Testis (tissue), 3 donors: ENCODE data around the gene GSK3A. TPM values are rescaled to one million over a fixed set of nuclear protein-coding genes. Genes with fewer than 3 reads are reported as not detected.
A peak's percentile ranks its signal among the peaks of the same experiment; 100 is the strongest.

Experiments used
- DNase-seq: peaks from one replicate; pipeline ENCODE4 v3.0.0-alpha.2; 2019
- H3K27ac ChIP-seq, 2 donors: fragments of 200-600 bp; sonication (generic); one replicate each; pipeline ENCODE4 v1.5.1; 2019
- H3K27me3 ChIP-seq: fragments of 200-600 bp; sonication (generic); one replicate; pipeline ENCODE4 v1.5.1; 2019
- H3K36me3 ChIP-seq: fragments of 200-600 bp; sonication (generic); one replicate; pipeline ENCODE4 v1.5.1; 2017; ENCODE audit warnings: low read depth; ENCODE audit errors: missing control alignments
- H3K4me1 ChIP-seq: fragments of 200-600 bp; sonication (generic); one replicate; pipeline ENCODE4 v1.5.1; 2019
- H3K4me3 ChIP-seq, 2 donors: fragments of 200-600 bp; sonication (generic); one replicate each; pipeline ENCODE4 v1.5.1; 2017 to 2019
- H3K9me3 ChIP-seq: fragments of 200-600 bp; sonication (generic); one replicate; pipeline ENCODE4 v1.5.1; 2017
- CTCF ChIP-seq, 3 experiments: fragments of 450-650 bp in 2 of 3; fragments of 200-600 bp in 1 of 3; sonication (generic) in 1 of 3; IDR thresholded peaks; one replicate each; pipeline ENCODE4 v1.5.1; 2016 to 2019; ENCODE audit warnings: antibody characterized with exemption in 3 of 3, mild to moderate bottlenecking in 2 of 3, moderate library complexity in 1 of 3
- POLR2A ChIP-seq: fragments of 450-650 bp; IDR thresholded peaks from one replicate; pipeline ENCODE4 v1.6.1; 2017; ENCODE audit warnings: antibody characterized with exemption, mild to moderate bottlenecking, moderate library complexity
- WGBS, 2 donors: methylation state at CpG; one replicate each; pipeline ENCODE4 v1.1.5; 2018; 5-methylcytosine and 5-hydroxymethylcytosine counted together
- intact Hi-C: fragments of 100-400 bp; cut with DNase I; formaldehyde crosslinking; loops from one replicate; pipeline ENCODE4 v1.15.1; 2023; ENCODE audit warnings: low total_unique reads
- polyA plus RNA-seq: library from polyadenylated mRNA; stranded (reverse); fragments of 350-450 nt; fragmentation: Illumina TruSeq; extraction: RNeasy Lipid Tissue Mini Kit (QIAGEN cat#74804); gene quantifications from one replicate; pipeline ENCODE4 v1.2.3, GENCODE V29; 2014; ENCODE audit warnings: low read depth, low replicate concordance; ENCODE audit not compliant: insufficient read depth
- total RNA-seq, 2 donors: library from RNA; depleted of rRNA; stranded (reverse); fragments of >200 nt; gene quantifications; one replicate each; pipeline ENCODE4 v1.2.3, GENCODE V29; 2016

Gene GSK3A
- total and polyA plus RNA-seq, 3 donors from 2014 or later = 54.3 to 98.1 (median 64.3) TPM

DNA sequence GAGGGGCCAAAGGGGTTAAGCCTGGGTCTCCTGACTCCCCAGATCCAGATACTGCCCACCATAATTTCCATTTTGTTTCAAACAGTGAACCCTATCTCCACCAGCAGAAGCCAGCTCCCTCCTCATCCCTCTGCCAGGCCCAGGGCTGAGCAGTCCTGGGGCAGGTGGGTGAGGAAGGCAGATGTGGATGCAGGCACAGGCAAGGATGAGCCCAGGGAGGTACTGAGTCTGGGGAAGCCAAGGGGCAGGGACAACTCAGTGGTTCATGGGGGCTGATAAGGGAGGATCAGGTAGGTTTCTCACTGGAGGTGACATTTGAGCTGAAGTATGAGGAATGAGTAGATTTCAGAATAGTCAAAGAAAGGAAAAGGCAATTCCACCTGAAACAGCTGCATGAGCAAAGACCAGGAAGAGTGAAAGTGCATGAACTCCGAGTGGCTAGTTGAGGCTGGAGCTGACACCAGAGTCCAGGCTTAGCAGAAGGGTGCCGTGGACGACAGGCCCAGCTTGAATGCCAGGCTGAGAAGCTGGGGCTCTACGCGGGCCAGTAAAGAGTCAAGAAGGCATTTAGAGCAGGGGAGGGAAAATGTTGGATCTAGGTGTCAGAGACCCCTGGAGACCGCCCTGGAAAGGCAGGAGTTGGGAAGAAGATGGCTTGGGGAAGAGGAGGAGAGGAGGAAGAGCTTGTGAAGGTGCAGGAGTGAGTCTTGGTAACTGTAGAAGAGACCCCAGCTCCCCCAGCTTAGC is 36.9 kb upstream of the GSK3A start:
- no peaks in the 10 kb centered on the region for H3K27me3 ChIP-seq
- H3K36me3 ChIP-seq = no peaks in the 10 kb centered on the region
- no peak for DNase-seq
- H3K9me3 ChIP-seq = no peaks in the 10 kb centered on the region
- H3K4me1 ChIP-seq = peaks cover 61% of the 10 kb centered on the region
- WGBS, 2 donors = 6 to 10% methylated on average over 6 of the region's 6 CpGs
- peak overlapping the region; percentile 76 to 78 for H3K4me3 ChIP-seq
- TF ChIP-seq POLR2A = no peak
- no peak for TF ChIP-seq CTCF (IDR thresholded peaks at IDR 0.05)
- H3K27ac ChIP-seq = peak overlapping the region; percentile 87 to 98
- intact Hi-C loops = no loop called here

GRCh38 chr19:42278452-42279154 is 36.2 kb upstream of the GSK3A start:
- Histone ChIP-seq H3K36me3 (no peaks in the 10 kb centered on the region), H3K27ac (peak overlapping the region; percentile 87 to 98), H3K4me3 (no peak overlapping the region), H3K9me3 (no peaks in the 10 kb centered on the region), H3K4me1 (peaks cover 61% of the 10 kb centered on the region), H3K27me3 (no peaks in the 10 kb centered on the region)
- WGBS, 2 donors = 62 to 75% methylated on average over 4 to 5 of the region's 5 CpGs
- peak; percentile 51 for DNase-seq
- TF ChIP-seq CTCF (IDR thresholded peaks at IDR 0.05) (no peak), POLR2A (no peak)
- intact Hi-C loops = no loop called here

DNA sequence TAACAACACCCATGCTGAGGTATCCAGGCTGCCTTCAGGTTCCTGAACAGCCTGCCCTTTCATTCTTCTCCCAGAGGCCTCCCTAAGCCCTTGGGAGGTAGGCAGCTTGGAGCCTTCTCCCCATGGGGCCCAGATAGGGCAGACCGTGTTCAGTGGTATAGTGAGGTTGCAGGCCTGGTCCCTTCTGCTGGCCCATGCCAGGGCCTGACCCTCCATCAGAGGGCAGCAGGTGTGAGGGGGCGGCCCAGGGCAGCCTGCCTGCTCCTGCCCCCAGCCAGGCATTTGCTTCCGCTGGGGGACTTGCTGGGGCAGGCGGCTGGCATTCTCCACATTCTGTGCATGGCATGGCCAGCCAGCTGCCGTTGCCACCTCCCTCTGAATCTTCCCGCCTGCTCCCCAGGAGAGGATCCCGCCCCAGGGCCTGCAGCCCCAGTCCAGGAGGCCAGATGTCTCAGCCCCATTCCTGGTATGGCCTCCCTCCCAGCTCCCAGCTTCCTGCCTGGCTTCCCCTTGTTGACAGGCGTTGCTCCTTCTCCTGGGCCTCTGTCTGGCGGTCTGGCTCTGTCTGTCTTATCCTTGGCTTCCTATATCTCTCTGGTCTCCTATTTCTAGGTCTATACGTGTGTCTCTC is 35.5 kb upstream of the GSK3A start:
- intact Hi-C loops = no loop called here

DNA sequence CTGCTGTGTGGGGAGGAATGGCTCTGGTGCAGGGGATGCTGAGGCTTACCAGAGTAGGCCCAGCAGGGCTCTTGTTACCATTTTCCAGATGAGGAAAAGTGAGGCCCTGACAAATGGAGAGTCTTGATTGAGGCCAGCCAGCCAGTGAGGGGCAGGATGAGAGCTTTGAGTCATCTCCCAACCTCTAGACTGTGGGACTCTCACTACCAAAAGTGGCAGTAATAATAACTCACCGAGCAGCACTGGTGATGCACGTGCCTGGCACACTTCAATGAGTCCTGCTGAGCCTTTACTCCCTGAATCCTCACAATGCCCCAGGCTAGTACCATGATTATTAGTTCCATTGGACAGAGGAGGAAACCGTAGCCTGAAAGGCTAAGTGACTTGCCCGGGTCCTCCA is 34.4 kb upstream of the GSK3A start:
- no peaks in the 10 kb centered on the region for H3K36me3 ChIP-seq
- no peak overlapping the region for H3K27ac ChIP-seq
- H3K4me3 ChIP-seq = no peak overlapping the region
- no peaks in the 10 kb centered on the region for H3K27me3 ChIP-seq
- peaks cover 44% of the 10 kb centered on the region for H3K4me1 ChIP-seq
- intact Hi-C loops = no loop called here
- no peaks in the 10 kb centered on the region for H3K9me3 ChIP-seq
- no peak for DNase-seq
- TF ChIP-seq CTCF (IDR thresholded peaks at IDR 0.05) (no peak), POLR2A (no peak)
- WGBS, 2 donors = 85 to 88% methylated on average over 4 of the region's 4 CpGs

More for the DNA sequence above, 35.5 kb upstream of the GSK3A start:
- no peak for TF ChIP-seq CTCF (IDR thresholded peaks at IDR 0.05)
- TF ChIP-seq POLR2A = no peak
- 53 to 62% methylated on average over 8 to 10 of the region's 10 CpGs for WGBS, 2 donors
- Histone ChIP-seq H3K36me3 (no peaks in the 10 kb centered on the region), H3K9me3 (no peaks in the 10 kb centered on the region), H3K27ac (peak overlapping the region; percentile 87 to 98), H3K27me3 (no peaks in the 10 kb centered on the region), H3K4me3 (no peak overlapping the region), H3K4me1 (peaks cover 55% of the 10 kb centered on the region)
- no peak for DNase-seq
